ENCODE measurements around the gene ABHD16B. TPM values are rescaled to one million over a fixed set of nuclear protein-coding genes. Genes with fewer than 3 reads are reported as not detected.
A peak's percentile ranks its signal among the peaks of the same experiment; 100 is the strongest.
"Not testable (repeated sequence)": the region's sequence is repeated elsewhere in the genome, so short reads cannot be mapped to it uniquely, and the experiment has no call there.

Gene ABHD16B
- total RNA-seq, 1 donor from 2014 or later, result not detected

GRCh38 chr20:63854766-63855362, 6.4 kb upstream of the ABHD16B start:
- no peak for DNase-seq (ENCODE audit: low read depth in 2 of 2)

GRCh38 chr20:63855363-63856097, 5.8 kb upstream of the ABHD16B start:
- DNase-seq (ENCODE audit: low read depth in 2 of 2), result no peak

- DNase-seq (ENCODE audit: low read depth in 2 of 2), result no peak
Measured at GRCh38 chr20:63856098-63856511, 5.2 kb upstream of the ABHD16B start.

- DNase-seq (ENCODE audit: low read depth in 2 of 2), result no peak
Measured at GRCh38 chr20:63857764-63858392, 3.4 kb upstream of the ABHD16B start.

- peak; percentile 45 to 62 for DNase-seq (ENCODE audit: low read depth in 2 of 2)
Measured at GRCh38 chr20:63858393-63859165, 2.7 kb upstream of the ABHD16B start.

- no peak for DNase-seq (ENCODE audit: low read depth in 2 of 2)
Measured at GRCh38 chr20:63859166-63859699, 2.1 kb upstream of the ABHD16B start.

GRCh38 chr20:63860325-63861051, 810 bp upstream of the ABHD16B start:
- DNase-seq (ENCODE audit: low read depth in 2 of 2), result no peak

GRCh38 chr20:63861981-63862901, 943 bp downstream of the ABHD16B start:
- no peak for DNase-seq (ENCODE audit: low read depth in 2 of 2)

- DNase-seq (ENCODE audit: low read depth in 2 of 2), result no peak
Measured at GRCh38 chr20:63863021-63863797, 1.9 kb downstream of the ABHD16B start.

- peak; percentile 70 to 89 for DNase-seq (ENCODE audit: low read depth in 2 of 2)
Measured at GRCh38 chr20:63863798-63864544, 2.7 kb downstream of the ABHD16B start.

GRCh38 chr20:63864545-63864977, 3.3 kb downstream of the ABHD16B start:
- DNase-seq (ENCODE audit: low read depth in 2 of 2), result no peak

- peak; percentile 98 to 99 for DNase-seq (ENCODE audit: low read depth in 2 of 2)
Measured at GRCh38 chr20:63864978-63865640, 3.8 kb downstream of the ABHD16B start, which contains the start of gene TPD52L2. TSS of gene TPD52L2 (plus strand) at chr20:63865270. CDS start at chr20:63865366, 96 bp downstream.

- DNase-seq (ENCODE audit: low read depth in 2 of 2), result not testable (repeated sequence)
Measured at GRCh38 chr20:63867042-63867441, 5.7 kb downstream of the ABHD16B start.

GRCh38 chr20:63868264-63868663, 7.0 kb downstream of the ABHD16B start:
- DNase-seq (ENCODE audit: low read depth in 2 of 2), result no peak

GRCh38 chr20:63873477-63873971, 12.2 kb downstream of the ABHD16B start:
- peak; percentile 99 for DNase-seq (ENCODE audit: low read depth in 2 of 2)

- not testable (repeated sequence) for DNase-seq (ENCODE audit: low read depth in 2 of 2)
Measured at GRCh38 chr20:63874241-63874640, 12.9 kb downstream of the ABHD16B start.

GRCh38 chr20:63876489-63877036, 15.3 kb downstream of the ABHD16B start:
- no peak for DNase-seq (ENCODE audit: low read depth in 2 of 2)
